Esophagus (tissue), 2 donors: ENCODE data around the gene DNAH8. TPM values are rescaled to one million over a fixed set of nuclear protein-coding genes. Genes with fewer than 3 reads are reported as not detected.

ENCODE experiments used
- H3K27ac ChIP-seq, 2 donors: one replicate each; pipeline ENCODE4 v1.5.1; 2013; ENCODE audit warnings: low read depth in 2 of 2, mild to moderate bottlenecking in 2 of 2, inconsistent platforms in 1 of 2, low read length in 1 of 2, moderate library complexity in 1 of 2
- H3K27me3 ChIP-seq, 2 donors: one replicate each; pipeline ENCODE4 v1.6.1; 2013; ENCODE audit warnings: low read length in 2 of 2, control low read depth in 1 of 2, mild to moderate bottlenecking in 1 of 2; ENCODE audit not compliant: insufficient read depth in 2 of 2, control insufficient read depth in 1 of 2
- H3K36me3 ChIP-seq, 2 donors: one replicate each; pipeline ENCODE4 v1.6.1; 2013; ENCODE audit warnings: low read length in 1 of 2; ENCODE audit not compliant: control insufficient read depth in 2 of 2, insufficient read depth in 2 of 2
- H3K4me1 ChIP-seq, 2 donors: one replicate each; pipeline ENCODE4 v1.6.1; 2013; ENCODE audit warnings: low read length in 1 of 2; ENCODE audit not compliant: control insufficient read depth in 2 of 2, insufficient read depth in 2 of 2
- H3K4me3 ChIP-seq, 2 donors: one replicate each; pipeline ENCODE4 v1.5.1; 2013; ENCODE audit warnings: low read length in 2 of 2, mild to moderate bottlenecking in 2 of 2, low read depth in 1 of 2, moderate library complexity in 1 of 2
- H3K9me3 ChIP-seq, 2 donors: one replicate each; pipeline ENCODE4 v1.6.1; 2013; ENCODE audit warnings: mild to moderate bottlenecking in 2 of 2, low read depth in 1 of 2, low read length in 1 of 2, moderate library complexity in 1 of 2; ENCODE audit not compliant: control insufficient read depth in 2 of 2, insufficient read depth in 1 of 2
- WGBS, 2 donors: extraction: QIAGEN DNeasy Blood & Tissue Kit; methylation state at CpG; one replicate each; pipeline ENCODE4 v1.1.7; 2013; 5-methylcytosine and 5-hydroxymethylcytosine counted together
- polyA plus RNA-seq, 2 donors: library from polyadenylated mRNA; stranded (reverse); fragments of 200-250 nt; gene quantifications; one replicate each; pipeline ENCODE4 v1.2.3, GENCODE V29; 2013
- donor health status: healthy with polysubstance abuse.
- donor health status: Bipolar disorder and iron deficiency.

The DNAH8 gene
- polyA plus RNA-seq, 2 donors: under 0.01 TPM

DNA sequence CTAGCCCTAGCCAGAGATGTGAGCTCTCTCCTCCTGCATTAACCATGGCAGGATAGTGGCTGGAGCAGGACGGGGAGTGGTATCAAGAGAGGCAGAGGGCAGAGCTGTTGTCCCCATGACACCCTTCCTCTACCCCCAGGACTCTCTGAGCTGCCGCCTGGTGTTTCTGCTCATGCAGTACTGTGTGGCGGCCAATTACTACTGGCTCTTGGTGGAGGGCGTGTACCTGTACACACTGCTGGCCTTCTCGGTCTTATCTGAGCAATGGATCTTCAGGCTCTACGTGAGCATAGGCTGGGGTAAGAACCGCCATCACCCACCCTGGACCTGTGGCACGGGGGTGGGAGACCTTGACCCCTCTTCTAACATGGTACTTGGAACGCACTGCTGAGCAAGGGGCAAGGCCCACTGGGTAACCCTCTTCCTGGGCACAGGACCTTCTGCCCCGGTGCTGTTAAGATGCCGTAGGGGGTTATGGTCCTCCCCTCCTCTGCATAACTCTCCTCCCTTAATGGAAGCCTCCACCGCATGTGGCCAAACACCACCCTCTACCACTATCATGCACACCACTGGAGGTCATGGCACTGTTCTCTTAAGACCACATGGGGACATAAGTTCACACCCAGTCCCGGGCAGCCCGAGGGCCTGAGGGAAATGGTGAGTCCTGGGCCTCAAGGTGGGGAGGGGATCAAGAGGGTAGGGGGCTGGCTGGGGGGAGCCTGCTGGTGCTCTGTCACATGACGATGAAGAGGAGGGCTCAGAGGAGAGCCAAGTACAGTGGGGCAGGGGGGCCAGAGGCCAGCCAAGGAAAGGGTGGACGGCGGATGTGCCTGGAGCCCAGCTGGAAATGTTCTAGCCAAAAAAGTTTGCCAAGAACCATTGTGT lies 358.6 kb downstream of the DNAH8 start:
- no peaks in the 10 kb centered on the region for H3K4me1 ChIP-seq
- H3K36me3 ChIP-seq: no peaks in the 10 kb centered on the region
- no peaks in the 10 kb centered on the region for H3K27me3 ChIP-seq
- H3K4me3 ChIP-seq: no peak overlapping the region
- 85 to 88% methylated on average over 17 of the region's 17 CpGs for WGBS, 2 donors
- H3K9me3 ChIP-seq: no peaks in the 10 kb centered on the region
- no peak overlapping the region for H3K27ac ChIP-seq

DNA sequence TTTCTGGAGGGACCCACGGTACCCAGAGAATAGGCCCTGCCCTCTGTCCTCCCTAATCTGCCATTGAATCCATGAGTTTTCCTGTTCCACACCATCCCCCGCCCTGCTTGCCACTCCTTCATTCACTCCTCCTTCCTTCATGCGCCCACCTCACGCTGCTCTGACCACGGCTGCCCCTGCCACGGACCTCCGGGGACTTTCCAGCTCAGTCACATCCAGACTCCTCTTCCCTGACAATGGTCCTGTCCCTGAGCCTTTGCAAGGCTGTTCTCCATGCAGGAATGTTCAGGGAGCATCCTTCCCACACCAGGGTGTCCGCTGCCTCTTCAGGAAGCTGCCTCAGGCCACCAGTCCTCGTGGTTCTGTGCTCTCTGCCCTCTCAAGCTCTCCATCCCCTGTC lies 359.4 kb downstream of the DNAH8 start:
- Histone ChIP-seq H3K4me3 (no peak overlapping the region), H3K27me3 (no peaks in the 10 kb centered on the region), H3K9me3 (no peaks in the 10 kb centered on the region), H3K36me3 (no peaks in the 10 kb centered on the region), H3K27ac (no peak overlapping the region), H3K4me1 (no peaks in the 10 kb centered on the region)
- WGBS, 2 donors: 80 to 86% methylated on average over 9 of the region's 9 CpGs

DNA sequence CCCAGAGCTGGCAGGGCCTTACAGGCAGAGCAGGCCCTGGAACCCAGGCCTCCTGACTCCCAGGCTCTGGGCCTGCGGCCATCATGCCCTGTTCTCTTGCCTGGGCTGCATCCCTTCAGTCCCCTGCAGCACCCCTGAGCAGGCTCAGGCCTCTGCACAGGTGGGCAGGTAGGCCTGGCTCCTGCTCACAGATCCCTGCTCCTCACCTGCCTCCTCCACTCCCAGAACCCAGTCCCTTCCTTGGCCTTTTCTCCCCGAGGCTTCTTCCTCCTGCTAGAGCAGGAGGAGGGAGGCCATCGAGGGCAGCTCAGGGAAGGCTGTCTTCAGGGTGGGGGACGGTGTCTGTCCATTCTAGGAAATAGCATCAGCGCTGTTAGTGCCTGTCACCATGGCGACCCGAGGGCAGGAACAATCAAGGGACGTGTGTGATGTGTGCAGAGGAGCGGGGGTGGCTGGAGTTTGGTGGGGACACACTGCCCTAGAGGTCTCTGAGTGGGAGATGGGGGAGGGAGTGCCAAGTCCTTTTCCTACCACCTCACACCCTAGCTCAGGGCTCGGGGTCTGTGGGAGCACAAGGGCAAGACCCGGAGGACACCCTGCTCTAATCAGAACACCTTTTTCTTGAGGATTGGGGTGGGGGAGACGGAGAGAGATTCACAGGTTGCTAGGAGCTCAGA lies 360.0 kb downstream of the DNAH8 start:
- WGBS, 2 donors: 67 to 71% methylated on average over 12 of the region's 12 CpGs
- H3K27me3 ChIP-seq: no peaks in the 10 kb centered on the region
- H3K36me3 ChIP-seq: no peaks in the 10 kb centered on the region
- H3K4me1 ChIP-seq: no peaks in the 10 kb centered on the region
- H3K27ac ChIP-seq: no peak overlapping the region
- H3K9me3 ChIP-seq: no peaks in the 10 kb centered on the region
- H3K4me3 ChIP-seq: no peak overlapping the region

DNA sequence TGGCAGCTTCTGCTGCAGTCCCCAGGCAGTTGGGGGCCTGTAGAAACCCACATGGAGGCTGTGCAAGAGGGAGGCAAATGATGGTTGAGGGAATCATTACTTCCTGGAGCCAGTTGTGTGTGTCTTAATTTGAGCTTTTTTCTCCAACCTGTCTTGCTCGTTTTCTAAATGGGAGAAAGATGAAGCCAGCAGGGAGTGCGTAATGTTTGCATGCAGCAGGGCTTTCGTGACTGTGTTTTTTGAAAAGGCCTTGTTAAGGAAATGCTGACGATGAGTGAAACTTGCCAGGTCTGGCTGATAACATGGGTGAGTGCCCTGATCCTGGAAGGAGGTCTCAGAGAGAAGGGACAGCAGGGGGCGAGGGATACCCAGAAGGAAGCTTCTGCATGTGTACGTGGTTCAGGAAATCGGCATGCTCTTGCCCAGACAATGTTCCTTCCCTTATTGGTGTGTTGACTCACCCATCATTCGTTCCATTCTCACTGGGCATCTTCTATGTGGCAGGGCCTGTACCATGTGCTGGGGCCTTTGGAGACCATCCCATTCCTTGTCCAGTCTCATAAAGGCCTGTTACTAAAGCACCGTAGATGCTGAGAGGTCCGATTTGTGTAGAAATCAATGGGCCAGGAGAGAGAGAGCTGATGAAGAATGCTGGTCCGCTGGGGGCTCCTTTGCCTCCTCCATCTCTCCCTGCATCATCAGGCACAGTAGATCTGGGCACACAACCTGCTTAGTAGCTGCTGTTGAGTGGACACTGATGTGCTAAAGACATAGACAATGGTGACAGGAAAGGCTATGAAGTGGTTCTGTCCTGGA lies 360.9 kb downstream of the DNAH8 start:
- H3K9me3 ChIP-seq: no peaks in the 10 kb centered on the region
- no peak overlapping the region for H3K27ac ChIP-seq
- H3K4me1 ChIP-seq: no peaks in the 10 kb centered on the region
- no peaks in the 10 kb centered on the region for H3K27me3 ChIP-seq
- H3K36me3 ChIP-seq: no peaks in the 10 kb centered on the region
- no peak overlapping the region for H3K4me3 ChIP-seq
- 79 to 81% methylated on average over 11 of the region's 11 CpGs for WGBS, 2 donors

DNA sequence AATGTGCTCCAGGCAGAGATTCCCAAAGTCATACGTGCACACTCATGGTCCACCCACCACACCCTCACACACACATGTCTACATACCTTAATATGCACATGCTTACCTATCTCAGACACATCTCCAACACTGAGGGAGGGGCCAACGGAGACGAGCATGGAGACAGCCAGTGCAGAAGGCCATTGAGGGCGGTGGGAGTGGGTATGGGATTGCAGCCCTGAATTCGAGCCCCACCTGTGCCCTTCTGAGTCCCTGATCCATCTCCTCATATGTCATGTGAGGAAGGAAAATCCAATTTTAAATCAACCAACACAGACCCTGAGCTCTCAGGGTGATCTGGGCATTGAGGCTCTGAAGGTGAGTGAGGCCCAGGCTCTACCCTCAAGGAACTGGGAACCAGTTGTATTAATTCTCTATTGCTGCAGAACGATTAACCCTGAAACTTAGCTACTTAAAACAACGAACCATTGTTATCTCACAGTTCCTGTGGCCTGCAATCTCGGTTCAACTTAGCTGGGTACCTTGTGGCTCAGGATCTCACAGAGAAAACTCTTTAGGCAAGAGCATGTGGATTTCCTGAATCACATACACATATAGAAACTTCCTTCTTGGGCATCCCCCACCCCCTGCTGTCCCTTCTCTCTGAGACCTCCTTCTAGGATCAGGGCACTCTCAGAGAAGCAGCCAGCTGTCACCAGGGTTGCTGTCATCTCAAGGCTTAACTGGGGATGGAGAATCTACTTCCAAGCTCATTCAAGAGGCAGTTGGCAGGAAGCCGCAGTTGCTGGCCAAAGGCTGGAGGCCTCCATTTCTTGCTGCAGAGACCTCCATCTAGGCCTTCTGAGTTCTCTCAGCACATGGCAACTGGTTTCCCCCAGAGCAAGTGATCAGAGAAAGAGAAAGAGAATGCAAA lies 361.8 kb downstream of the DNAH8 start:
- H3K9me3 ChIP-seq: no peaks in the 10 kb centered on the region
- WGBS, 2 donors: 77% methylated on average over 9 of the region's 9 CpGs
- no peak overlapping the region for H3K27ac ChIP-seq
- H3K27me3 ChIP-seq: no peaks in the 10 kb centered on the region
- H3K4me1 ChIP-seq: no peaks in the 10 kb centered on the region
- no peak overlapping the region for H3K4me3 ChIP-seq
- no peaks in the 10 kb centered on the region for H3K36me3 ChIP-seq

DNA sequence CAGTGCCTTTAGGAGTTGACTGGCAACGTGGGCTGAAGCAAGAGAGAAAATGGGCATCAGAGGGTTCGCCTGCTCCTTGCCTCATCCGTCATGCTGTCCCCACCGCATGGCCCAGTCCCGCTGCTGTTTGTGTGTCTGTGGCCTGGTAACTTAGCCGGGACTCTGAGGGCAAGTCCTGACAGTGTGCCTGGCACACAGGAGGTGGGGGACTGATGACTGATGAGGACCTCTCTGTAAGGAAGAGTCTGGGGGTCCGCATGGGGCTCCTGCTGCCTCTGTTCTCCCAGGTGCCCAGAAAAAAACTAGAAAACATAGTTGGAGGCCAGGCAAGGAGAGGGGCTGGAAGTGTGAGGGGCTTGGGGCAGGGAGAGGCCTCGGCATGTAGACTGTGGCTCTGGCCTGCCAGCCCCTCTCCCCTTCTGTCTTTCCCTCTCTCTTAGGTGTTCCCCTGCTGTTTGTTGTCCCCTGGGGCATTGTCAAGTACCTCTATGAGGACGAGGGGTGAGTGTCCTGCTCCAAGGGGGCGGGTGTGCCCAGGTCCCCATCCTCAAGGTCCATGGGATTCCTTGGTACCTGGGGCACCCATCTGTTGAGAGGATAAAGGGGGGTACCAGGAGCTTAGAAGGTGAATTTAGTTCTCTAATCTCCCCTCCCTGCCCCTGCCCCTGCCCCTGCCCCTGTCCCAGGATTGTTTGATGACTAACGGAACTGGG lies 362.9 kb downstream of the DNAH8 start:
- Histone ChIP-seq H3K36me3 (no peaks in the 10 kb centered on the region), H3K9me3 (no peaks in the 10 kb centered on the region), H3K4me3 (no peak overlapping the region), H3K27me3 (no peaks in the 10 kb centered on the region), H3K27ac (no peak overlapping the region), H3K4me1 (no peaks in the 10 kb centered on the region)
- WGBS, 2 donors: 79 to 82% methylated on average over 11 of the region's 11 CpGs

DNA sequence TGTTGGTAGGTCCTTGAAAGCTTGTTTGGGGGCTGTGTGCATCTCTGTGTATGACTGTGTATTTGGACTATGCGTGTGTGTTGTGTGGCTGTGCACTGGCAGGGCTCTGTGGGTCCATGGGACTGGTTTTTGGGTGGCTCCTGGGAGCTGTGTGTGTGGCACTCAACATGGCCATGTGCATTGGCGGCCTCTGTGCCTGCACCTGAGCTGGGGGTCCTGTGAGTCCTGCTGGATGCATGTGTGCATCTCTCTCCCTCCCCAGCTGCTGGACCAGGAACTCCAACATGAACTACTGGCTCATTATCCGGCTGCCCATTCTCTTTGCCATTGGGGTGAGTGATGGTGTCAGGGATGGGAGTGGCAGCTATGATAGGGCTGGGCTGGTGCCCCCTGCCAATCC lies 363.6 kb downstream of the DNAH8 start:
- no peak overlapping the region for H3K27ac ChIP-seq
- no peak overlapping the region for H3K4me3 ChIP-seq
- 72 to 85% methylated on average over 3 of the region's 3 CpGs for WGBS, 2 donors
- no peaks in the 10 kb centered on the region for H3K36me3 ChIP-seq
- peaks cover 0 to 3% of the 10 kb centered on the region in 2 donors for H3K27me3 ChIP-seq
- H3K9me3 ChIP-seq: no peaks in the 10 kb centered on the region
- H3K4me1 ChIP-seq: no peaks in the 10 kb centered on the region

DNA sequence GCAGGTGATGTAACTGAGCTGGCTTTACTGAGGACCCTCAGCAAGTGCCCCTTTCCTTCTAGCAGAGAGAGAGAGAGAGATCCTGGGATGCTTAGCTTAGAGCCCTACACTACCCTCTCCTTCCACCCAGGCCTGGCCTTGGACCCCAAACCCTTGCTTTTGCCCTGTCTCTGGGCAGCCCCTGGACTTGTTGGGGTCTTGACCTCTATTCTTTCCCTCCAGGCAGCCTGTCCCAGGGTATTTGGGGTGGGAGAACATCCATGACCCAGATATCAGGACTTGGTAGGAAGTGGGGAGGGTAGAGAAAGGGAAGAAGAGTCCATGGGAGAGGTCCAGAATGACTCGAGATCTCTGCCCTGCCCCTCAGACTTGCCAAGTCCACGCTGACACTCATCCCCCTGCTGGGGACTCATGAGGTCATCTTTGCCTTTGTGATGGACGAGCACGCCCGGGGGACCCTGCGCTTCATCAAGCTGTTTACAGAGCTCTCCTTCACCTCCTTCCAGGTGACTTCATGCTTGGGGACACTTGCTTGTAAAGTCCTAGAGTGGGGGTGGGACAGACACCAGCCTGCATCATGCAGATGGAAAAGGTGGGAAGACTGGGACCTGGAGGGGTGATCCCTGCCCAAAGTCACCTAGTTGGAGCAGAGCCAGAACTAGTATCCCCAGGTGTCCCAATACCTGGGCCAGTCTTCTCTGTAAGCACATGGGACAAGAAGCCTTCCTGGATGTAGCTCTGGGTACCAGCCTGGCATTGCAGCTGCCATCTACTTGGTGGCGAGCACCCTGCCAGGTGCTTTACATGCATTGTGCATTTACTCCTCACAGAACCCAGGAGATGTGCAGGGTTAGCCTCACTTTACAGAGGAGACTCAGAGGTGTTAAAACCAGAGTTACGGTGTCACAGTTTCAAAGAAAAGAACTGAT lies 364.4 kb downstream of the DNAH8 start:
- Histone ChIP-seq H3K9me3 (no peaks in the 10 kb centered on the region), H3K4me1 (no peaks in the 10 kb centered on the region)
- WGBS, 2 donors: 79 to 84% methylated on average over 8 of the region's 8 CpGs

More for the DNA sequence above, 364.4 kb downstream of the DNAH8 start:
- no peak overlapping the region for H3K4me3 ChIP-seq
- H3K27me3 ChIP-seq: peaks cover 0 to 3% of the 10 kb centered on the region in 2 donors
- no peak overlapping the region for H3K27ac ChIP-seq
- no peaks in the 10 kb centered on the region for H3K36me3 ChIP-seq
